GM10847 (cell line): ENCODE measurements around the gene ABCD2.

Source experiments
- POLR2A ChIP-seq: IDR thresholded peaks from 2 replicates; pipeline ENCODE4 v1.6.1; 2011; ENCODE audit not compliant: insufficient read length; ENCODE audit errors: extremely low read depth

ABCD2 gene

DNA sequence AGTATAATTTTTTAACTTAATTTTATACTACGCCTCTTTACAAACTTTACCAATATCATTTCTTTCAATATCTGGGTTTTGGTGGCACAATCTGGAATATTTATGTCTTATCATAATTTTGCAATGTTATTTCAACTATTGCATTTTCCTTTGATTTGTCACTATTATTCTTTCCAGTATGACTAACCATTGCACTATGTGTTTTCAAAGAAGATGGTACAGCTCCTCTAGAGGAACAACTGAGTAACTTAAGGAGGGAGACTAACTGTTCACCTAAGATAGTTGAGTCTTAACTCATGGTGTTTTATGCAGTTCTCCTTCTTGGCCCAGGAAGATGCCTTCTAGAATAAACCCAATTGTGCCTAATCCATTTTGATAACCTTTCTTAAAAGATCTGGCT is 116.2 kb downstream of the ABCD2 start:
- TF ChIP-seq POLR2A = no peak

DNA sequence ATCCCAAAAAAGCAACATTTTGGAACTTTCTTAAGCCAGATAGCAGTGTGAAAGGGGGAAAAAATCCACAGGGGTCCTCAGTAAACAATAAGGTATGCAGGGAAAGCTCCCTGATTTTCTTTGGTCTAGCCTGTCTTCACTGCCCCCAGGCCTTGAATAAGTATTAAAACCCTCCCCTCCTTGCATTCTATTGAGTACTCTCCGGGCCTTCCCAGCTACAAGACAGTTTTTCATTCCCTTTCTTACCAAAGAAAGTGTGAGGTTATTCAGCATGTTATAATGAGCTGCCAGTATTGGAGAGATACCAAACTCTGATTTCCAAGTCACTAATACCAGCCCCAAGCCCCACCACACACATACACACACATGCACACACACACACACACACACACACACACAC is 116.9 kb downstream of the ABCD2 start:
- no peak for TF ChIP-seq POLR2A
